SK-N-SH (cell line): ENCODE measurements around the gene ATF6. TPM values are rescaled to one million over a fixed set of nuclear protein-coding genes. Genes with fewer than 3 reads are reported as not detected.

Experiments
- CTCF ChIA-PET: fragments of 300-600, 350-600 bp; formaldehyde crosslinking; extraction: SDS; loops from one replicate; lab custom pipeline; 2021; lab: Yijun Ruan, JAX
- POLR2A ChIA-PET: fragments of 350-600 bp; sonication (Branson Sonifier 250); formaldehyde crosslinking; extraction: SDS; loops from one replicate; lab custom pipeline; 2020; ENCODE audit warnings: antibody characterized with exemption, inconsistent platforms; lab: Yijun Ruan, JAX
- DNase-seq: peaks from one replicate; pipeline ENCODE4 v3.0.0; 2012
- H2AFZ ChIP-seq: fragments of 200-600 bp; sonication (generic); 2 replicates; pipeline ENCODE4 v1.8.1; 2016; ENCODE audit warnings: antibody characterized with exemption, mild to moderate bottlenecking, low read depth
- H3F3A ChIP-seq: fragments of 200-600 bp; sonication (generic); replicated peaks from 2 replicates; pipeline ENCODE3; 2016; ENCODE audit warnings: antibody characterized with exemption, mild to moderate bottlenecking; ENCODE audit not compliant: insufficient read depth
- H3K27ac ChIP-seq, 2 experiments: fragments of 200-500 bp in 1 of 2; fragments of 200-600 bp in 1 of 2; sonication (Bioruptor generic) in 1 of 2; sonication (generic), shearing (Covaris generic) in 1 of 2; 2 replicates each; pipeline versions ENCODE4 v1.5.1 to v1.6.1; 2014 to 2016; ENCODE audit warnings: low read depth in 2 of 2, inconsistent platforms in 1 of 2, low read length in 1 of 2, mild to moderate bottlenecking in 1 of 2, mixed read lengths in 1 of 2
- H3K27me3 ChIP-seq: fragments of 200-600 bp; sonication (generic), shearing (Covaris generic); 2 replicates; pipeline ENCODE4 v1.6.1; 2016; ENCODE audit warnings: mixed run types; ENCODE audit not compliant: insufficient read depth
- H3K36me3 ChIP-seq, 2 experiments: fragments of 200-500 bp in 1 of 2; fragments of 200-600 bp in 1 of 2; sonication (Bioruptor generic) in 1 of 2; sonication (generic) in 1 of 2; replicated peaks in 1 of 2; 2 replicates each; pipeline versions ENCODE3 to v1.5.1; 2014 to 2016; ENCODE audit warnings: low read length in 1 of 2, mild to moderate bottlenecking in 1 of 2; ENCODE audit not compliant: insufficient read depth in 2 of 2, control insufficient read depth in 1 of 2
- H3K4me1 ChIP-seq, 2 experiments: fragments of 200-500 bp in 1 of 2; fragments of 200-600 bp in 1 of 2; sonication (Bioruptor generic) in 1 of 2; sonication (generic), shearing (Covaris generic) in 1 of 2; 2 replicates each; pipeline versions ENCODE4 v1.5.1 to v1.6.1; 2014 to 2016; ENCODE audit warnings: low read depth in 1 of 2, low read length in 1 of 2, mixed run types in 1 of 2; ENCODE audit not compliant: insufficient read depth in 2 of 2, control insufficient read depth in 1 of 2
- H3K4me2 ChIP-seq: fragments of 200-600 bp; sonication (generic), shearing (Covaris generic); 2 replicates; pipeline ENCODE4 v1.6.1; 2017; ENCODE audit warnings: mixed run types
- H3K4me3 ChIP-seq, 2 experiments: fragments of 200-500 bp in 1 of 2; fragments of 200-600 bp in 1 of 2; sonication (Bioruptor generic) in 1 of 2; sonication (generic), shearing (Covaris generic) in 1 of 2; 2 replicates each; pipeline versions ENCODE4 v1.5.1 to v1.8.1; 2014 to 2016; ENCODE audit warnings: low read depth in 2 of 2, inconsistent platforms in 1 of 2, low read length in 1 of 2, mild to moderate bottlenecking in 1 of 2, mixed read lengths in 1 of 2, moderate library complexity in 1 of 2
- H3K79me2 ChIP-seq: fragments of 200-600 bp; sonication (generic); 2 replicates; pipeline ENCODE4 v1.8.1; 2017; ENCODE audit warnings: mild to moderate bottlenecking; ENCODE audit not compliant: insufficient read depth
- H3K9ac ChIP-seq: fragments of 200-600 bp; sonication (generic); 2 replicates; pipeline ENCODE4 v1.6.1; 2017; ENCODE audit warnings: mixed run types
- H3K9me2 ChIP-seq: fragments of 200-600 bp; sonication (generic); 2 replicates; pipeline ENCODE4 v1.6.1; 2017; ENCODE audit warnings: mixed run types
- H3K9me3 ChIP-seq: fragments of 200-600 bp; sonication (generic); 2 replicates; pipeline ENCODE4 v1.6.1; 2017; ENCODE audit warnings: mixed run types, mild to moderate bottlenecking, moderate library complexity
- H4K20me1 ChIP-seq: fragments of 200-600 bp; sonication (generic); 2 replicates; pipeline ENCODE4 v1.6.1; 2017; ENCODE audit warnings: mild to moderate bottlenecking, mixed run types; ENCODE audit not compliant: insufficient read depth
- EZH2phosphoT487 ChIP-seq: fragments of 200-600 bp; sonication (generic); IDR thresholded peaks from 2 replicates; pipeline ENCODE4 v1.6.1; 2017; ENCODE audit warnings: low read depth, mixed run types, mild to moderate bottlenecking, antibody characterized with exemption, moderate library complexity, borderline replicate concordance
- FOXM1 ChIP-seq: IDR thresholded peaks from 2 replicates; pipeline ENCODE4 v1.4.0; 2012; ENCODE audit warnings: low read depth, mild to moderate bottlenecking
- GABPA ChIP-seq: IDR thresholded peaks from 2 replicates; pipeline ENCODE4 v1.4.0; 2012; ENCODE audit warnings: low read depth, mild to moderate bottlenecking
- GATA2 ChIP-seq: sonication (generic); formaldehyde crosslinking; IDR thresholded peaks from 2 replicates; pipeline ENCODE4 v1.5.0; 2020; ENCODE audit warnings: mild to moderate bottlenecking, missing genetic modification reagents
- NFIC ChIP-seq: IDR thresholded peaks from 2 replicates; pipeline ENCODE4 v1.4.0; 2012; ENCODE audit warnings: borderline replicate concordance
- NRF1 ChIP-seq: IDR thresholded peaks from 2 replicates; pipeline ENCODE4 v1.6.1; 2012; ENCODE audit warnings: low read depth, mild to moderate bottlenecking, low read length
- RAD21 ChIP-seq: IDR thresholded peaks from 2 replicates; pipeline ENCODE4 v1.6.1; 2012; ENCODE audit warnings: mild to moderate bottlenecking, low read length
- RCOR1 ChIP-seq: fragments of 150-350 bp; IDR thresholded peaks from 2 replicates; pipeline ENCODE4 v1.6.1; 2017; ENCODE audit warnings: antibody characterized with exemption, low read length
- RFX5 ChIP-seq: IDR thresholded peaks from 2 replicates; pipeline ENCODE4 v1.6.1; 2012; ENCODE audit warnings: mild to moderate bottlenecking, improper control_type of control experiment, low read length
- RXRA ChIP-seq: IDR thresholded peaks from 2 replicates; pipeline ENCODE4 v1.4.0; 2012; ENCODE audit warnings: low read depth, mild to moderate bottlenecking, borderline replicate concordance
- SMC3 ChIP-seq: IDR thresholded peaks from 2 replicates; pipeline ENCODE4 v1.6.1; 2012; ENCODE audit warnings: low read depth, low read length, improper control_type of control experiment
- TAF1 ChIP-seq: IDR thresholded peaks from 2 replicates; pipeline ENCODE4 v1.6.1; 2012; ENCODE audit warnings: low read depth, mild to moderate bottlenecking, low read length, moderate library complexity, borderline replicate concordance
- TCF12 ChIP-seq: IDR thresholded peaks from 2 replicates; pipeline ENCODE4 v1.4.0; 2012
- WGBS: methylation state at CpG from one replicate; pipeline ENCODE4 v1.1.6; 2017; ENCODE audit warnings: low lambda C conversion rate; 5-methylcytosine and 5-hydroxymethylcytosine counted together
- polyA plus RNA-seq, 3 experiments: library from polyadenylated mRNA; depleted of rRNA; stranded (reverse); fragments of >200 nt; gene quantifications; 2 replicates each; pipeline ENCODE4 v1.2.3, GENCODE V29; 2012
- TF ChIP-seq, protein P1 (sequence below): IDR thresholded peaks from 2 replicates; pipeline ENCODE4; 2012
- TF ChIP-seq, protein P2 (sequence below): IDR thresholded peaks from 2 replicates; pipeline ENCODE4 v1.4.0; 2012; ENCODE audit warnings: low read depth, borderline replicate concordance
- TF ChIP-seq, protein P3 (sequence below): IDR thresholded peaks from 2 replicates; pipeline ENCODE4 v1.6.1; 2012; ENCODE audit warnings: mild to moderate bottlenecking, low read depth, low read length, moderate library complexity
- TF ChIP-seq, protein P4 (sequence below): fragments of 200-600 bp; sonication (generic); IDR thresholded peaks from 2 replicates; pipeline ENCODE4 v1.6.1; 2017; ENCODE audit warnings: antibody characterized with exemption, mild to moderate bottlenecking, moderate library complexity
- TF ChIP-seq, protein P5 (sequence below): IDR thresholded peaks from 2 replicates; pipeline ENCODE4 v1.4.0; 2012; ENCODE audit warnings: low read depth

The ATF6 gene
- polyA plus RNA-seq, 1 of the 3 experiments (the other 2 are of a cell fraction) = 8.8 TPM

DNA sequence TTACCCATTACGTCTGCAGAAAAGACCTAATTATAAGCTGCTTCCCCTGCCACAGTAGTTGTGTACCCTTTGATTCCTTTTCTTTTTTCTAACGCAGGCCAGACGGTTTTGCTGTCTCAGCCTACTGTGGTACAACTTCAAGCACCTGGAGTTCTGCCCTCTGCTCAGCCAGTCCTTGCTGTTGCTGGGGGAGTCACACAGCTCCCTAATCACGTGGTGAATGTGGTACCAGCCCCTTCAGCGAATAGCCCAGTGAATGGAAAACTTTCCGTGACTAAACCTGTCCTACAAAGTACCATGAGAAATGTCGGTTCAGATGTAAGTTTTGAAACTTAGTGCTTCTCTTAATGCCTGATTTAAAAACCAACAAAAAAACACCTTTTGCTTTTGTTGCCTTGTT lies 35.8 kb downstream of the ATF6 start:
- no peak overlapping the region for H2AFZ ChIP-seq
- no peak overlapping the region for H3K27ac ChIP-seq
- TF ChIP-seq GATA2 (CRISPR knock-in tag) (no peak), TCF12 (no peak)
- no peak for DNase-seq
- no peak overlapping the region for H3K4me2 ChIP-seq
- POLR2A ChIA-PET = no interaction called here
- no peaks in the 10 kb centered on the region for H3K27me3 ChIP-seq
- H3K9me3 ChIP-seq = no peaks in the 10 kb centered on the region
- peaks cover 3% of the 10 kb centered on the region for H3F3A ChIP-seq
- peaks cover 22 to 44% of the 10 kb centered on the region in 2 experiments for H3K36me3 ChIP-seq
- H3K4me1 ChIP-seq = peaks cover 0 to 6% of the 10 kb centered on the region in 2 experiments; a peak in 2 of 4 replicates
- H3K4me3 ChIP-seq = no peak overlapping the region
- H3K9me2 ChIP-seq = no peaks in the 10 kb centered on the region
- H3K9ac ChIP-seq = no peak overlapping the region
- H3K79me2 ChIP-seq = no peaks in the 10 kb centered on the region
- CTCF ChIA-PET = interaction anchor here (0.9 to 2.6 kb wide), 4 partner anchors 9 to 328 kb away, joined by 3 to 15 read pairs (median 6); no protein-coding TSS in a partner anchor
- no peaks in the 10 kb centered on the region for H4K20me1 ChIP-seq
- 87% methylated on average over 7 of the region's 7 CpGs for WGBS

DNA sequence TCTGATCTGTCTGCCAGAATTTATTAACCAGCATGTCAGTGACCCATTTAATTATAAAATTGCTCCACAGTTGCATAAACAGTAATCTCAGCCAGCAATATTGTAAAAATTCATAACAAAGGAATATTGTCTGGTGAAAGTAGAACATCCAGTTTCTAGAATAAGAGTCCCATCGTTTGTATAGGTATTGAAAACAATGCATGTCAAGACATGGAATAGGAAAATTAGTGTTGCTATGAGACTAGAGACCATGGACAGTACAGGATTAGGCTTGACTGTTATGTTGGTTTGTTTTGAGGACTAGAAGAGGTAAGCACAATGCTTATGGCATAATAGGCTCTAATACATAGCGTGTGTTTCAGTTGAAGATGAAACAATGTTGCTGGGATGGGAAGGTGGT lies 37.1 kb downstream of the ATF6 start:
- DNase-seq = no peak
- no peak for TF ChIP-seq NRF1
- TF ChIP-seq, protein P1, sequence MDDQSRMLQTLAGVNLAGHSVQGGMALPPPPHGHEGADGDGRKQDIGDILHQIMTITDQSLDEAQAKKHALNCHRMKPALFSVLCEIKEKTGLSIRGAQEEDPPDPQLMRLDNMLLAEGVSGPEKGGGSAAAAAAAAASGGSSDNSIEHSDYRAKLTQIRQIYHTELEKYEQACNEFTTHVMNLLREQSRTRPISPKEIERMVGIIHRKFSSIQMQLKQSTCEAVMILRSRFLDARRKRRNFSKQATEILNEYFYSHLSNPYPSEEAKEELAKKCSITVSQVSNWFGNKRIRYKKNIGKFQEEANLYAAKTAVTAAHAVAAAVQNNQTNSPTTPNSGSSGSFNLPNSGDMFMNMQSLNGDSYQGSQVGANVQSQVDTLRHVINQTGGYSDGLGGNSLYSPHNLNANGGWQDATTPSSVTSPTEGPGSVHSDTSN = no peak
- TF ChIP-seq TAF1 = no peak
- no peak for TF ChIP-seq RXRA
- TF ChIP-seq, protein P2, sequence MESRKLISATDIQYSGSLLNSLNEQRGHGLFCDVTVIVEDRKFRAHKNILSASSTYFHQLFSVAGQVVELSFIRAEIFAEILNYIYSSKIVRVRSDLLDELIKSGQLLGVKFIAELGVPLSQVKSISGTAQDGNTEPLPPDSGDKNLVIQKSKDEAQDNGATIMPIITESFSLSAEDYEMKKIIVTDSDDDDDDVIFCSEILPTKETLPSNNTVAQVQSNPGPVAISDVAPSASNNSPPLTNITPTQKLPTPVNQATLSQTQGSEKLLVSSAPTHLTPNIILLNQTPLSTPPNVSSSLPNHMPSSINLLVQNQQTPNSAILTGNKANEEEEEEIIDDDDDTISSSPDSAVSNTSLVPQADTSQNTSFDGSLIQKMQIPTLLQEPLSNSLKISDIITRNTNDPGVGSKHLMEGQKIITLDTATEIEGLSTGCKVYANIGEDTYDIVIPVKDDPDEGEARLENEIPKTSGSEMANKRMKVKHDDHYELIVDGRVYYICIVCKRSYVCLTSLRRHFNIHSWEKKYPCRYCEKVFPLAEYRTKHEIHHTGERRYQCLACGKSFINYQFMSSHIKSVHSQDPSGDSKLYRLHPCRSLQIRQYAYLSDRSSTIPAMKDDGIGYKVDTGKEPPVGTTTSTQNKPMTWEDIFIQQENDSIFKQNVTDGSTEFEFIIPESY = no peak
- no peak for TF ChIP-seq EZH2phosphoT487
- no peak for TF ChIP-seq GATA2 (CRISPR knock-in tag)
- TF ChIP-seq, protein P3, sequence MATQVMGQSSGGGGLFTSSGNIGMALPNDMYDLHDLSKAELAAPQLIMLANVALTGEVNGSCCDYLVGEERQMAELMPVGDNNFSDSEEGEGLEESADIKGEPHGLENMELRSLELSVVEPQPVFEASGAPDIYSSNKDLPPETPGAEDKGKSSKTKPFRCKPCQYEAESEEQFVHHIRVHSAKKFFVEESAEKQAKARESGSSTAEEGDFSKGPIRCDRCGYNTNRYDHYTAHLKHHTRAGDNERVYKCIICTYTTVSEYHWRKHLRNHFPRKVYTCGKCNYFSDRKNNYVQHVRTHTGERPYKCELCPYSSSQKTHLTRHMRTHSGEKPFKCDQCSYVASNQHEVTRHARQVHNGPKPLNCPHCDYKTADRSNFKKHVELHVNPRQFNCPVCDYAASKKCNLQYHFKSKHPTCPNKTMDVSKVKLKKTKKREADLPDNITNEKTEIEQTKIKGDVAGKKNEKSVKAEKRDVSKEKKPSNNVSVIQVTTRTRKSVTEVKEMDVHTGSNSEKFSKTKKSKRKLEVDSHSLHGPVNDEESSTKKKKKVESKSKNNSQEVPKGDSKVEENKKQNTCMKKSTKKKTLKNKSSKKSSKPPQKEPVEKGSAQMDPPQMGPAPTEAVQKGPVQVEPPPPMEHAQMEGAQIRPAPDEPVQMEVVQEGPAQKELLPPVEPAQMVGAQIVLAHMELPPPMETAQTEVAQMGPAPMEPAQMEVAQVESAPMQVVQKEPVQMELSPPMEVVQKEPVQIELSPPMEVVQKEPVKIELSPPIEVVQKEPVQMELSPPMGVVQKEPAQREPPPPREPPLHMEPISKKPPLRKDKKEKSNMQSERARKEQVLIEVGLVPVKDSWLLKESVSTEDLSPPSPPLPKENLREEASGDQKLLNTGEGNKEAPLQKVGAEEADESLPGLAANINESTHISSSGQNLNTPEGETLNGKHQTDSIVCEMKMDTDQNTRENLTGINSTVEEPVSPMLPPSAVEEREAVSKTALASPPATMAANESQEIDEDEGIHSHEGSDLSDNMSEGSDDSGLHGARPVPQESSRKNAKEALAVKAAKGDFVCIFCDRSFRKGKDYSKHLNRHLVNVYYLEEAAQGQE = no peak
- TF ChIP-seq SMC3 = no peak
- TF ChIP-seq FOXM1 = no peak
- TF ChIP-seq GABPA = no peak
- no peak for TF ChIP-seq NFIC
- no peak for TF ChIP-seq RAD21
- TF ChIP-seq RFX5 = no peak
- TF ChIP-seq RCOR1 = no peak
- TF ChIP-seq, protein P4, sequence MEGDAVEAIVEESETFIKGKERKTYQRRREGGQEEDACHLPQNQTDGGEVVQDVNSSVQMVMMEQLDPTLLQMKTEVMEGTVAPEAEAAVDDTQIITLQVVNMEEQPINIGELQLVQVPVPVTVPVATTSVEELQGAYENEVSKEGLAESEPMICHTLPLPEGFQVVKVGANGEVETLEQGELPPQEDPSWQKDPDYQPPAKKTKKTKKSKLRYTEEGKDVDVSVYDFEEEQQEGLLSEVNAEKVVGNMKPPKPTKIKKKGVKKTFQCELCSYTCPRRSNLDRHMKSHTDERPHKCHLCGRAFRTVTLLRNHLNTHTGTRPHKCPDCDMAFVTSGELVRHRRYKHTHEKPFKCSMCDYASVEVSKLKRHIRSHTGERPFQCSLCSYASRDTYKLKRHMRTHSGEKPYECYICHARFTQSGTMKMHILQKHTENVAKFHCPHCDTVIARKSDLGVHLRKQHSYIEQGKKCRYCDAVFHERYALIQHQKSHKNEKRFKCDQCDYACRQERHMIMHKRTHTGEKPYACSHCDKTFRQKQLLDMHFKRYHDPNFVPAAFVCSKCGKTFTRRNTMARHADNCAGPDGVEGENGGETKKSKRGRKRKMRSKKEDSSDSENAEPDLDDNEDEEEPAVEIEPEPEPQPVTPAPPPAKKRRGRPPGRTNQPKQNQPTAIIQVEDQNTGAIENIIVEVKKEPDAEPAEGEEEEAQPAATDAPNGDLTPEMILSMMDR = no peak
- TF ChIP-seq, protein P5, sequence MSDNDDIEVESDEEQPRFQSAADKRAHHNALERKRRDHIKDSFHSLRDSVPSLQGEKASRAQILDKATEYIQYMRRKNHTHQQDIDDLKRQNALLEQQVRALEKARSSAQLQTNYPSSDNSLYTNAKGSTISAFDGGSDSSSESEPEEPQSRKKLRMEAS = no peak
- no peaks in the 10 kb centered on the region for H3K79me2 ChIP-seq
- no peaks in the 10 kb centered on the region for H3K27me3 ChIP-seq
- WGBS = 97% methylated on average over 2 of the region's 2 CpGs
- no peak overlapping the region for H3K4me2 ChIP-seq
- no peak overlapping the region for H3K9ac ChIP-seq
- peaks cover 0 to 6% of the 10 kb centered on the region in 2 experiments; a peak in 2 of 4 replicates for H3K4me1 ChIP-seq
- no peaks in the 10 kb centered on the region for H3K9me3 ChIP-seq
- ChIA-PET POLR2A (no interaction called here), CTCF (interaction anchor here (0.7 to 2.6 kb wide), 5 partner anchors 10 to 327 kb away, joined by 3 to 15 read pairs (median 4); no protein-coding TSS in a partner anchor)
- no peak overlapping the region for H3K4me3 ChIP-seq
- H3F3A ChIP-seq = peaks cover 6% of the 10 kb centered on the region
- H3K36me3 ChIP-seq = peaks cover 24 to 39% of the 10 kb centered on the region in 2 experiments
- no peaks in the 10 kb centered on the region for H3K9me2 ChIP-seq
- no peaks in the 10 kb centered on the region for H4K20me1 ChIP-seq
- H3K27ac ChIP-seq = no peak overlapping the region
- H2AFZ ChIP-seq = no peak overlapping the region
